Neural cell (in vitro differentiated cells): ENCODE data around the gene NACA2. TPM values are rescaled to one million over a fixed set of nuclear protein-coding genes. Genes with fewer than 3 reads are reported as not detected.

Experiments
- H2AFZ ChIP-seq: fragments of 200-600, 300-800 bp; sonication (generic), shearing (Covaris generic); 2 replicates; pipeline ENCODE4 v1.6.0; 2014; ENCODE audit warnings: low read depth, mild to moderate bottlenecking, antibody characterized with exemption, low read length, moderate library complexity
- H3F3A ChIP-seq: fragments of 200-600 bp; shearing (Covaris generic); 2 replicates; pipeline ENCODE4 v1.6.1; 2016; ENCODE audit warnings: mild to moderate bottlenecking, moderate library complexity, mixed read lengths, antibody characterized with exemption, low read length; ENCODE audit not compliant: insufficient read depth, poor library complexity, severe bottlenecking
- H3K27ac ChIP-seq: fragments of 200-600, 300-800 bp; sonication (generic), shearing (Covaris generic); 2 replicates; pipeline ENCODE4 v1.5.1; 2014; ENCODE audit warnings: mild to moderate bottlenecking, low read length, moderate library complexity
- H3K27me3 ChIP-seq: fragments of 300-800, 200-600 bp; sonication (generic), shearing (Covaris generic); 2 replicates; pipeline ENCODE4 v1.6.0; 2014; ENCODE audit warnings: mild to moderate bottlenecking, low read depth, low read length, moderate library complexity; ENCODE audit not compliant: insufficient read depth
- H3K36me3 ChIP-seq: fragments of 300-800, 200-600 bp; sonication (generic), shearing (Covaris generic); 2 replicates; pipeline ENCODE4 v1.5.1; 2014; ENCODE audit warnings: mild to moderate bottlenecking, antibody characterized with exemption, low read length, moderate library complexity; ENCODE audit not compliant: insufficient read depth
- H3K4me2 ChIP-seq: fragments of 300-800, 200-600 bp; sonication (generic), shearing (Covaris generic); 2 replicates; pipeline ENCODE4 v1.6.0; 2014; ENCODE audit warnings: mild to moderate bottlenecking, low read length
- H3K4me3 ChIP-seq: fragments of 300-800, 200-600 bp; sonication (generic), shearing (Covaris generic); 2 replicates; pipeline ENCODE4 v1.5.1; 2014; ENCODE audit warnings: mild to moderate bottlenecking, low read length, moderate library complexity
- H3K79me2 ChIP-seq: fragments of 200-600 bp; shearing (Covaris generic); replicated peaks from 2 replicates; pipeline ENCODE4 v1.6.0; 2014; ENCODE audit warnings: mild to moderate bottlenecking, low read length, moderate library complexity; ENCODE audit not compliant: insufficient read depth
- H3K9ac ChIP-seq: fragments of 300-800, 200-600 bp; sonication (generic), shearing (Covaris generic); 2 replicates; pipeline ENCODE4 v1.6.1; 2016; ENCODE audit warnings: mild to moderate bottlenecking, low read length, mixed read lengths
- H3K9me2 ChIP-seq: fragments of 200-600 bp; shearing (Covaris generic); 2 replicates; pipeline ENCODE4 v1.6.1; 2016; ENCODE audit warnings: mild to moderate bottlenecking, low read length, mixed read lengths; ENCODE audit not compliant: insufficient read depth
- H3K9me3 ChIP-seq: fragments of 200-600, 300-800 bp; sonication (generic), shearing (Covaris generic); 2 replicates; pipeline ENCODE4 v1.6.1; 2016; ENCODE audit warnings: mild to moderate bottlenecking, mixed run types, low read length, moderate library complexity, mixed read lengths
- H4K20me1 ChIP-seq: fragments of 200-600 bp; shearing (Covaris generic); 2 replicates; pipeline ENCODE4 v1.6.1; 2016; ENCODE audit warnings: mild to moderate bottlenecking, mixed run types; ENCODE audit not compliant: insufficient read depth
- EP300 ChIP-seq: fragments of 450-650 bp; conservative IDR thresholded peaks from 2 replicates; pipeline ENCODE4 v1.6.1; 2014; ENCODE audit warnings: antibody characterized with exemption, mild to moderate bottlenecking, moderate library complexity; ENCODE audit not compliant: poor library complexity, severe bottlenecking
- EZH2 ChIP-seq: fragments of 200-600, 300-800 bp; shearing (Covaris generic), sonication (generic); IDR thresholded peaks from 2 replicates; pipeline ENCODE4 v1.6.1; 2014; ENCODE audit warnings: antibody characterized with exemption, low read length, borderline replicate concordance, mild to moderate bottlenecking; ENCODE audit not compliant: insufficient read depth, poor library complexity, severe bottlenecking
- MXI1 ChIP-seq: fragments of 450-650 bp; conservative IDR thresholded peaks from 2 replicates; pipeline ENCODE4 v1.6.1; 2014; ENCODE audit warnings: antibody characterized with exemption, mild to moderate bottlenecking; ENCODE audit not compliant: poor library complexity, severe bottlenecking
- POLR2AphosphoS5 ChIP-seq: IDR thresholded peaks from 2 replicates; pipeline ENCODE4 v1.6.1; 2012
- RAD21 ChIP-seq: fragments of 450-650 bp; conservative IDR thresholded peaks from 2 replicates; pipeline ENCODE4 v1.6.1; 2014; ENCODE audit warnings: antibody characterized with exemption, mild to moderate bottlenecking, moderate library complexity
- SMC3 ChIP-seq: fragments of 450-650 bp; conservative IDR thresholded peaks from 2 replicates; pipeline ENCODE4 v1.6.1; 2014; ENCODE audit warnings: antibody characterized with exemption, mild to moderate bottlenecking, moderate library complexity; ENCODE audit not compliant: poor library complexity
- TAF1 ChIP-seq: IDR thresholded peaks from 2 replicates; pipeline ENCODE4 v1.6.1; 2012; ENCODE audit warnings: low read depth
- polyA plus RNA-seq: library from polyadenylated mRNA; depleted of rRNA; stranded (reverse); fragments of >200 nt; gene quantifications from 2 replicates; pipeline ENCODE4 v1.2.3, GENCODE V29; 2014
- TF ChIP-seq, protein P1 (sequence below): IDR thresholded peaks from 2 replicates; pipeline ENCODE4 v1.6.1; 2012; ENCODE audit warnings: borderline replicate concordance
- TF ChIP-seq, protein P2 (sequence below): fragments of 450-650 bp; IDR thresholded peaks from 2 replicates; pipeline ENCODE4 v1.5.1; 2014; ENCODE audit warnings: antibody characterized with exemption, mild to moderate bottlenecking, moderate library complexity; ENCODE audit not compliant: poor library complexity, severe bottlenecking

Gene NACA2
- polyA plus RNA-seq, 1 donor from 2014 or later = not detected

DNA sequence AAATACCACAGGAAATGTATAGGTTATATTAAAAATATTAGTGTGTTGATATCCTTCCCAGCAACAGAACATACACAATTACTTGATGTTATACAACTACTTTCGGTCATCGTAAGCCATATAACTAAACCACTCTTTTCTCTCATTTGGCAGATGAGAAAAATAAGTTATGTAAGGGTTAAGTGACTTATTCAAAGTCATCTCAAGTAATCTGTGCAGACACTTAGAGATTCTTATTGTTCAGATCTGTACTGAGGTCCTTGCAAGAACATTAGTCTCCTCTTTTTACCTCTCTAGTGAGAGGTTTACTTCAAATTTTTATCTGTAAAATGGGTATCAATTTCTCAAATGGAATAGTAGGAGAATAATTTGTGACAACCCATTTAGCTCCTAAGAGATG, 15.0 kb downstream of the NACA2 start:
- H2AFZ ChIP-seq = no peak overlapping the region
- H3K9me3 ChIP-seq = no peaks in the 10 kb centered on the region
- H4K20me1 ChIP-seq = no peaks in the 10 kb centered on the region
- no peak overlapping the region for H3K4me3 ChIP-seq
- H3K4me2 ChIP-seq = no peak overlapping the region
- TF ChIP-seq POLR2AphosphoS5 (no peak), EZH2 (no peak), TAF1 (no peak), SMC3 (no peak), MXI1 (no peak), EP300 (no peak), RAD21 (no peak)
- TF ChIP-seq, protein P1, sequence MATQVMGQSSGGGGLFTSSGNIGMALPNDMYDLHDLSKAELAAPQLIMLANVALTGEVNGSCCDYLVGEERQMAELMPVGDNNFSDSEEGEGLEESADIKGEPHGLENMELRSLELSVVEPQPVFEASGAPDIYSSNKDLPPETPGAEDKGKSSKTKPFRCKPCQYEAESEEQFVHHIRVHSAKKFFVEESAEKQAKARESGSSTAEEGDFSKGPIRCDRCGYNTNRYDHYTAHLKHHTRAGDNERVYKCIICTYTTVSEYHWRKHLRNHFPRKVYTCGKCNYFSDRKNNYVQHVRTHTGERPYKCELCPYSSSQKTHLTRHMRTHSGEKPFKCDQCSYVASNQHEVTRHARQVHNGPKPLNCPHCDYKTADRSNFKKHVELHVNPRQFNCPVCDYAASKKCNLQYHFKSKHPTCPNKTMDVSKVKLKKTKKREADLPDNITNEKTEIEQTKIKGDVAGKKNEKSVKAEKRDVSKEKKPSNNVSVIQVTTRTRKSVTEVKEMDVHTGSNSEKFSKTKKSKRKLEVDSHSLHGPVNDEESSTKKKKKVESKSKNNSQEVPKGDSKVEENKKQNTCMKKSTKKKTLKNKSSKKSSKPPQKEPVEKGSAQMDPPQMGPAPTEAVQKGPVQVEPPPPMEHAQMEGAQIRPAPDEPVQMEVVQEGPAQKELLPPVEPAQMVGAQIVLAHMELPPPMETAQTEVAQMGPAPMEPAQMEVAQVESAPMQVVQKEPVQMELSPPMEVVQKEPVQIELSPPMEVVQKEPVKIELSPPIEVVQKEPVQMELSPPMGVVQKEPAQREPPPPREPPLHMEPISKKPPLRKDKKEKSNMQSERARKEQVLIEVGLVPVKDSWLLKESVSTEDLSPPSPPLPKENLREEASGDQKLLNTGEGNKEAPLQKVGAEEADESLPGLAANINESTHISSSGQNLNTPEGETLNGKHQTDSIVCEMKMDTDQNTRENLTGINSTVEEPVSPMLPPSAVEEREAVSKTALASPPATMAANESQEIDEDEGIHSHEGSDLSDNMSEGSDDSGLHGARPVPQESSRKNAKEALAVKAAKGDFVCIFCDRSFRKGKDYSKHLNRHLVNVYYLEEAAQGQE = no peak
- TF ChIP-seq, protein P2, sequence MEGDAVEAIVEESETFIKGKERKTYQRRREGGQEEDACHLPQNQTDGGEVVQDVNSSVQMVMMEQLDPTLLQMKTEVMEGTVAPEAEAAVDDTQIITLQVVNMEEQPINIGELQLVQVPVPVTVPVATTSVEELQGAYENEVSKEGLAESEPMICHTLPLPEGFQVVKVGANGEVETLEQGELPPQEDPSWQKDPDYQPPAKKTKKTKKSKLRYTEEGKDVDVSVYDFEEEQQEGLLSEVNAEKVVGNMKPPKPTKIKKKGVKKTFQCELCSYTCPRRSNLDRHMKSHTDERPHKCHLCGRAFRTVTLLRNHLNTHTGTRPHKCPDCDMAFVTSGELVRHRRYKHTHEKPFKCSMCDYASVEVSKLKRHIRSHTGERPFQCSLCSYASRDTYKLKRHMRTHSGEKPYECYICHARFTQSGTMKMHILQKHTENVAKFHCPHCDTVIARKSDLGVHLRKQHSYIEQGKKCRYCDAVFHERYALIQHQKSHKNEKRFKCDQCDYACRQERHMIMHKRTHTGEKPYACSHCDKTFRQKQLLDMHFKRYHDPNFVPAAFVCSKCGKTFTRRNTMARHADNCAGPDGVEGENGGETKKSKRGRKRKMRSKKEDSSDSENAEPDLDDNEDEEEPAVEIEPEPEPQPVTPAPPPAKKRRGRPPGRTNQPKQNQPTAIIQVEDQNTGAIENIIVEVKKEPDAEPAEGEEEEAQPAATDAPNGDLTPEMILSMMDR = no peak
- no peaks in the 10 kb centered on the region for H3K27me3 ChIP-seq
- no peak overlapping the region for H3K9ac ChIP-seq
- no peaks in the 10 kb centered on the region for H3K9me2 ChIP-seq
- H3K27ac ChIP-seq = no peak overlapping the region
- no peaks in the 10 kb centered on the region for H3F3A ChIP-seq
- no peaks in the 10 kb centered on the region for H3K36me3 ChIP-seq
- no peaks in the 10 kb centered on the region for H3K79me2 ChIP-seq

DNA sequence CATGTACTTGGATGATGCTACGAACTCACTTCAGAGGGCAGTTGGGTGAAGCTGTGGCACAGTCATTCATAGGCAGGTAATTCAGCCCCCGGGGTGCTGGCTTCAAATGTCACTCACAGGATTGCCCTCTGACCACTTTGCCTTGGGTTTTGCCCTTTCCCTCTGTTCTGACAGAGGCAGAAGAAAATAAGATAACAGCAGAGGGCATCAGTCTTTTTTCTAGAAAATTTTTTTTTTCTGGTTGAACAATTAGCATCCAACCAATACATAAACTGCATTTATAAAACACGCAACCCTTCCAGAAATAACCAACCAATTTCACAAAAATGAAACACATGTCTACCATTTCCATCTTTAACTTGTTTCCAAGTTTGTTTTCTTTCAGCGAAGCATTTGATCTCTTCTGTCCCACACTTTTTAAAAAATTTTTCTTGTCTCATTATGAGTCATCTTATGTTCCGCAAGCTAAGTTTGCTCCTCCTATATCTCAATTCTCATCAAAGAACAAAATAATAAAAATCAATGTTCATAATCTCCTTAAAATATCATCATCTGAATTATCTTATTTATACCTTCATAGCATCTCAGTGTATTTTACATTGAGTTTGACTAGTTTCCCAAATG, 15.6 kb downstream of the NACA2 start:
- Histone ChIP-seq H3K9me3 (no peaks in the 10 kb centered on the region), H4K20me1 (no peaks in the 10 kb centered on the region), H3K27me3 (no peaks in the 10 kb centered on the region), H3K9me2 (no peaks in the 10 kb centered on the region), H3K36me3 (no peaks in the 10 kb centered on the region), H3K4me2 (no peak overlapping the region), H3K9ac (no peak overlapping the region), H3K4me3 (no peak overlapping the region), H3F3A (no peaks in the 10 kb centered on the region), H3K79me2 (no peaks in the 10 kb centered on the region), H3K27ac (no peak overlapping the region), H2AFZ (no peak overlapping the region)
- TF ChIP-seq POLR2AphosphoS5 = no peak
- TF ChIP-seq TAF1 = no peak
- no peak for TF ChIP-seq EP300
- no peak for TF ChIP-seq EZH2
- TF ChIP-seq, protein P2 = no peak
- TF ChIP-seq SMC3 = no peak
- no peak for TF ChIP-seq MXI1
- TF ChIP-seq RAD21 = no peak
- TF ChIP-seq, protein P1 = no peak
